AG20443 (cell line): ENCODE data around the gene LRP1B.
"Not testable (repeated sequence)": the region's sequence is repeated elsewhere in the genome, so short reads cannot be mapped to it uniquely, and the experiment has no call there.

ENCODE experiments used
- DNase-seq: peaks from one replicate; pipeline ENCODE4 v3.0.0; 2012; ENCODE audit warnings: low spot score, mixed read lengths

The LRP1B gene

GRCh38 chr2:141887363-141887762 is 243.5 kb downstream of the LRP1B start:
- DNase-seq = no peak

- DNase-seq = no peak
These were observed 252.8 kb downstream of the LRP1B start for GRCh38 chr2:141878016-141878415.

GRCh38 chr2:141871913-141872634 is 258.7 kb downstream of the LRP1B start:
- no peak for DNase-seq

DNA sequence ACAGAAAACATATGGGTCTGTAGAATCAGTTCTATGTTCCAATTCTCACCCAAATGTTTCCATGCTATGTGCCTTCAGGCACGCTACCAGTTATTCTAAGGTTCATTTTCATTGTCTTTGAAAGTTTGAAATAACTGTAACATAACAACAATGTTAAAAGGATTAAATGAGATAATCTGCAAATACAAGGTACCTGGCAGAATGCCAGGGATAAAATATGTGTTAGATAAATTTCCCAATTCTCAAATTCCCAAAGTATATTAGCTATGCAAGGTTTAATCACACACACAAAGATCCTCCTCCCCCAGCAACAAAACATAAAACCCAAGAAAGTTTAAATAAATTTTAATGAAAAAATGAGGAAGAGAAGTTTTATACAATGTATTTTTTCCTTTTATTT is 261.2 kb downstream of the LRP1B start:
- no peak for DNase-seq

DNA sequence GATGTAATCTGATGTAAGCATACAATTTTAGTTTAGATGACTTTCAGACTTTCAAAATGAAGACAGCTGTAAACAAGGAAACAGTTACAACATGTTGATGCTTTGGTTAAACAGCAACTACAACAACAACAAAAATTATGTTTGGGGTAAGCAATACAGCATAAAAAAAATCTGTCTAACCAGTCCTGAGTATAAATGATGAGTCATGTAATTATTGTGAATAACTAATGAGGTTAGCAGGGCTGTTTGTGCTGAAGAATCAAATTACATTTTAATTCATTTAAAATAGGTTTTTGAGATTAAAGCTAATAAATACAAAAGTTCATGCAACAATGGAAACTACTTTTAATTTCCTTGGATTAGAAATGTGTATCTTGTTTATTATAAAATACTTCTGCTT is 266.9 kb downstream of the LRP1B start:
- DNase-seq = no peak

- no peak for DNase-seq
These were observed 274.4 kb downstream of the LRP1B start for GRCh38 chr2:141856215-141856919.

DNA sequence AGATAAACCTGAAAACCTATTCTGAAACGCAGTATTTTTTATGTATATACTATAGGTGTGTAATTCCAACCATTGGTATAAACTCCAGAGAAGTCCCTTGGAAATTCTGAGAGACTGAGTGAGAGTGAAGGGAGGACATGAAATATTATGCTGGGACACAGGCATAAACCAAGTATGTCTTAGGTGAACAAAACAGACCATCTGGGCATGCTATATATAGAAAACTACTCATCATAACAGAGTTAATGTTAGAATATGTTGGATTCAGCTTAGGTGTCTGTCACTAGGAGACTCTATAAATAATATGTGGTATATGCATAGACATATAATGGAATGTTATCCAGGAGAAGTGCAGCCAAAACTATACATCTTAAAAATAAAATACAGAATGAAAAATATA is 282.6 kb downstream of the LRP1B start:
- no peak for DNase-seq

- DNase-seq = no peak
These were observed 286.6 kb downstream of the LRP1B start for GRCh38 chr2:141844231-141844630.

- no peak for DNase-seq
These were observed 295.7 kb downstream of the LRP1B start for GRCh38 chr2:141835103-141835502.

DNA sequence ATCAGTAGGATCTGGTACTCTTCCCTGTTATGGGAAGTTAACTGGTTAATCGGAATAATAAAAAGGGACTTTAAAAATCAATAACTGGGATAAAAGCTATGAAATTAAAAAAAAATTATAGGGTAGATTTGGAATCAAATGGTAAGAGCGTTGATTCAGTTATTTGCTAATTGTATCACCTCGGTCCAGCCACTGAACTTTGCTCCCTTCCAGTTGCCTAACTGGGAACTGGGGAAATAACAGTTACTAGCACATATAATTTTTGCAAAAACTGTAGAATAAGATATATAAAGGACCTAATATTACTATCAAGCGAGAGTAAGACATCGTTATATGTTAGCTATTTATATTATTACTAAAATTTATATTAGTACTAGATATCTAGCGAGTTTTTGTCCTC is 302.1 kb downstream of the LRP1B start:
- no peak for DNase-seq

DNA sequence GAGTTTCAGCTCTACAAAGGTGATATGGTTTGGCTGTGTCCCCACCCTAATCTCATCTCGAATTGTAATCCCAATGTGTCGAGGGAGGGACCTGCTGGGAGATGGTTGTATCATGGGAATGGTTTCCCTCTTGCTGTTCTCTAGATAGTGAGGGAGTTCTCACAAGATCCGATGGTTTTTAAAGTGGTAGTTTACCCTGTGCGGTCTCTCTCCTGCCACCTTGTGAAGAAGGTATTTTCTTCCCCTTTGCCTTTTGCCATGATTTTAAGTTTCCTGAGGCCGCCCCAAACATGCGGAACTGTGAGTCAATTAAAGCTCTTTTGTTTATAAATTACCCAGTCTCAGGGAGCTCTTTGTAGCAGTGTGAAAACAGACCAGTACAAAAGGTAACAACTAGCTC is 306.0 kb downstream of the LRP1B start:
- DNase-seq = no peak

- no peak for DNase-seq
These were observed 309.9 kb downstream of the LRP1B start for GRCh38 chr2:141820893-141821292.

GRCh38 chr2:141815320-141815719 is 315.5 kb downstream of the LRP1B start:
- not testable (repeated sequence) for DNase-seq

DNA sequence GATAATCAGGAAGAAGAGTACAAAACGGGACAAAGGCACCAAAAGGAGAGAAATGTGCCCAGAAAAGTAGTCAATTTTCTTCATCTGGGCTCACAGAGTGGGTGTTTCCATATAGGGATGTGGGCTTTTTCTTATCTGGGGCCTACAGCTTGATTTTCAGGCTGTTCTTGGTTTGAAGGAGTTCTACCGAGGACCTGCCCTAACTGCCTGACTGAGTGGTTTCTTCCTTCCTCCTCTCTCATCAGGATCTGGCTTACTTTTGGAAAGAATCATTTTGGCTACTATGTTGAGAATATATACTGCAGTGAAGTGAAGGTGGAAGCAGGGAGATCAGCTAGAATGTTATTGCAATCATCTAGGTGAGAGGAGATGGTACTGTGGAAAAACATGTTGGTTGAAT is 316.7 kb downstream of the LRP1B start:
- no peak for DNase-seq

- no peak for DNase-seq
These were observed 320.7 kb downstream of the LRP1B start for GRCh38 chr2:141810148-141810547.

DNA sequence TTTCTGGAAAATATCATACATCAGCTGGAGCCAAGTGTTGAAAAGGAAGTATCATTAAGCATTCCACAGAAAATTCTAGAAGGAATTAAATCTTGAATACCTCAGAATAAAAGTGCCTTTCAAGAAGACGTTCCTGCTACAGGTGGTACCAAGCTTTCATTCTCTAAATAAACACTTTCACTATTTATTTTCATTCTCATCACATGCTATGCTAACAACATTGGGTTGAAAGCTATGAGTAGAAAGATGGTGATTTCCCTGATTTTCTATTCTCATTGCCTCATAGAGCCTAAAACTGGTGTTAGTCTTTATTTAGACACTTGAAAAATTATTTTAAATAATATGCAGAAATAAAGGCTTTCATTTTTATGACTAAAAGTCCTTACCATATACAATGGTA is 324.7 kb downstream of the LRP1B start:
- DNase-seq = no peak

DNA sequence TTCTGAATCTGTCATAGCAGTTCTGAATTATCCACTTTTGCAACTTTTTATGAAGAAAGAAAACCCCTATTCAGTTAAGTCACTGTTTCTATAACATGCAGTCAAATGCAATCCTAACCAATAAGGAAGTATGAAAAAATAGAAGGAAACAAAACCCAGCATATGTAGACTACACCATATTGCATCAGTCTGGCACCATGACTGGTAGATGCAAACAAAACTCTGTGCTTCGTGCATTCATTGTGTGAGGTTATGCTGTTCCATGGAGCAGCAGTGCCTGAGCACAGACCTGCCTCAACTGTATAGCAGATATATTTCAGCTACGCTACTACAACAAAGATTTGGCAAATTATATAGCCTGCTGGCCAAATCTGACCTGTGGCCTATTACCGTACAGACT is 325.5 kb downstream of the LRP1B start:
- DNase-seq = no peak

- DNase-seq = no peak
These were observed 334.4 kb downstream of the LRP1B start for GRCh38 chr2:141796449-141796848.

GRCh38 chr2:141791521-141791920 is 339.3 kb downstream of the LRP1B start:
- DNase-seq = no peak

- no peak for DNase-seq
These were observed 348.2 kb downstream of the LRP1B start for GRCh38 chr2:141782574-141782973.

- DNase-seq = no peak
These were observed 352.4 kb downstream of the LRP1B start for GRCh38 chr2:141778315-141778835.

DNA sequence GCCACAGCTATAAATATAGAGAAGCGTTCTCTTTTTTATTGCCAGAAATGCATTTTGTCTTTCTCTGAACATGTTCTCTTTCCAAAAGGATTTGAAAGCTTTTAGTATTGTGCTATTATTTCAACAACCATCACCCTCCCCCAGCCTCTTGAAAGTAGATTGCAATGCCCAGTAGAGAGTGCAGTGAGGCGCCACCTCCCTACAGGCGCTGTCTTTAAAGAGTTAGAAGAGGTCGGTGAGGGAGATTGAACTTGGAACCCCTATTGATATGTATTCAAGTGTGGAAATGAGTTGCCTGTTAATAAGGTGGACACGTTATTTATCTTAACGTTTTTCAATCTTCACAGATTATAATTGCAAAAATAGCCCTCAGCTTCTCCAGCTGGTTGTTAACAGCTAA is 360.3 kb downstream of the LRP1B start:
- no peak for DNase-seq

DNA sequence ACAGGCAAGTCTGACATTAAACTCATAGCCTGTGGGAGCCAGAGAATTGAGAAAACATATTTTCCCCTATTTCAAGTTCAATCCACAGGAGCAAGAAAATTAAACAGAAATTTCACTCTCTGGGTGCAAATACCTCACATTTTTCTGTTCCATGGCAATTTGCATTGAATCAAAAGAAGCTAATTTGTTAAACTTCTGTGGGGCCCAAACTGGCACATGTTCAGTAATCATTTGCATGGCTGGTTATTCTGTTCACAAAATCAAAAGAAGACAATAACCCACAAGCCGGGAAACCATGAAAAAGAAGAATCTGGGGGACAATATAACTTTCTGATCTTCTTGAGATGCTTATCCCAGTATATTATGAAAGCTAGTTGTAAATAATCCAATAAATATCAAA is 363.1 kb downstream of the LRP1B start:
- DNase-seq = no peak

- no peak for DNase-seq
These were observed 363.8 kb downstream of the LRP1B start for GRCh38 chr2:141767051-141767450.
